Psoas muscle (tissue), 8 donors: ENCODE results near the gene SLTM. TPM values are rescaled to one million over a fixed set of nuclear protein-coding genes. Genes with fewer than 3 reads are reported as not detected.

ENCODE experiments used
- ATAC-seq, 4 donors: fragments of 200-7000 bp; cut with Tn5 transposase; one replicate each; pipeline ENCODE4 v1.9.1; 2020; ENCODE audit warnings: moderate library complexity in 3 of 4, mild to moderate bottlenecking in 2 of 4
- DNase-seq, 2 donors: peaks; one replicate each; pipeline ENCODE4 v3.0.0-alpha.2; 2020
- H3K27ac ChIP-seq: fragments of 200-600 bp; one replicate; pipeline ENCODE4 v1.8.0; 2022
- H3K27me3 ChIP-seq, 3 donors: fragments of 200-600 bp in 1 of 3; one replicate each; pipeline versions ENCODE4 v1.6.1 to v1.8.0; 2013 to 2022; ENCODE audit warnings: low read length in 2 of 3, mild to moderate bottlenecking in 2 of 3, moderate library complexity in 1 of 3; ENCODE audit not compliant: insufficient read depth in 3 of 3
- H3K36me3 ChIP-seq, 2 donors: fragments of 200-600 bp in 1 of 2; one replicate each; pipeline versions ENCODE4 v1.6.1 to v1.8.0; 2013 to 2022; ENCODE audit warnings: low read depth in 1 of 2, mild to moderate bottlenecking in 1 of 2, moderate library complexity in 1 of 2; ENCODE audit not compliant: insufficient read depth in 1 of 2
- H3K4me1 ChIP-seq: fragments of 200-600 bp; one replicate; pipeline ENCODE4 v1.8.0; 2022
- H3K4me3 ChIP-seq: fragments of 200-600 bp; one replicate; pipeline ENCODE4 v1.8.0; 2022; ENCODE audit warnings: mild to moderate bottlenecking
- H3K9me3 ChIP-seq: fragments of 200-600 bp; one replicate; pipeline ENCODE4 v1.8.0; 2022
- WGBS, 3 donors: extraction: QIAGEN DNeasy Blood & Tissue Kit; methylation state at CpG; one replicate each; pipeline versions ENCODE4 v1.1.6 to v1.1.7; 2013; 5-methylcytosine and 5-hydroxymethylcytosine counted together
- intact Hi-C, 2 donors: fragments of 100-400 bp; cut with DNase I; formaldehyde crosslinking; loops; one replicate each; pipeline versions ENCODE4 v1.11.0 to v1.14.2; 2022
- polyA plus RNA-seq, 3 donors: library from polyadenylated mRNA; stranded (reverse); fragments of 200-250 nt; gene quantifications; one replicate each; pipeline ENCODE4 v1.2.3, GENCODE V29; 2013
- total RNA-seq, 4 donors: library from RNA; stranded (reverse); fragmentation: NEBNext Ultra II Directional in 2 of 4; extraction: Animal tissue kit (Norgen Biotek cat#: 25700) in 2 of 4; gene quantifications; one replicate each; pipeline versions ENCODE4 v1.2.1 to v1.2.4, GENCODE V29; 2021 to 2023
- TF ChIP-seq, protein P1 (sequence below): fragments of 200-600 bp; IDR thresholded peaks from one replicate; pipeline ENCODE4 v1.8.0; 2022; ENCODE audit warnings: antibody characterized with exemption
- donor health status: healthy with polysubstance abuse.
- donor health status: DM: no; HTN: no; CAD: no; lungs with moderate emphysema.
- donor health status: Bipolar disorder and iron deficiency.
- donor health status: healthy.
- donor health status: DM: yes; HTN: yes; CAD: no.
- donor health status: DM: no; HTN: no; CAD: no.
- donor health status: DM: no; HTN: no; CAD: no.
- donor health status: DM: yes; HTN: yes; CAD: no.

SLTM gene
- total and polyA plus RNA-seq, 7 donors, result 32.6 to 67.4 (median 42.9) TPM

DNA sequence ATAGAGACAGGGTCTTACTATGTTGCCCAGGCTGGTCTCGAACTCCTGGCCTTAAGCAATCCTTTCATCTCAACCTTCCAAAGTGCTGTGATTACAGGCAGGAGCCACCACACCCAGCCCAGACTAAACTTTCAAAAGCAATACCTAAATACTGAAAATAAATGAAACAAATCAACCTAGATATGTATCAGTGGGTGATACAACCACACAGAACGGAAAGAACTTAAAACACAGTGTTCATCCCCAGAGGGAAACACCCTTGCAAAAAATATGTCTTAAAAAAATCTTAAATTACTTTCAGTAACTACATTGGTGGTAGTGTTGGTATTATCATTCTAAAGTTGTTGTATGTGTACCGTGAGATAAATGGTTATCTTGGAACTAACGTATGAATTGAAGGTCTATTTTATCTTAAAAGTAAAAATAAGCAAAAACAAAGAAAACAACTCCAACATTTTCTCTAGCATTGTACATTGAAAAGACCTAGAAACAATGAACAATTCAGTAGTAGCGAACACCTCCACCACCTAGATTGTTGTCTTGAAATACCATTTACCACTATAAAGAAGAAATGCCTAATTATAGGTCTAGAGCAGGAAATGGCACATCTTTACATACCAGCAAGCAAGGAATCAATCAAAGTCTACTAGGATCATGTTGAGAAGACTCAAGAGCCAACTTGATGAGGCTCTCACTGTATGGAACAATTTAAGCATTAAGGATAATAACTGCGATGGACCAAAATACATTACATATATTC is 24.7 kb downstream of the SLTM start:
- Histone ChIP-seq H3K36me3 (peaks cover 2 to 58% of the 10 kb centered on the region in 2 donors), H3K27ac (no peak overlapping the region), H3K9me3 (no peaks in the 10 kb centered on the region), H3K4me3 (no peak overlapping the region), H3K27me3 (no peaks in the 10 kb centered on the region), H3K4me1 (no peaks in the 10 kb centered on the region)
- ATAC-seq (no peak), DNase-seq (no peak)
- intact Hi-C loops, result no loop called here
- WGBS, 3 donors, result 94 to 97% (median 96%) methylated on average over 6 of the region's 6 CpGs
- TF ChIP-seq, protein P1, sequence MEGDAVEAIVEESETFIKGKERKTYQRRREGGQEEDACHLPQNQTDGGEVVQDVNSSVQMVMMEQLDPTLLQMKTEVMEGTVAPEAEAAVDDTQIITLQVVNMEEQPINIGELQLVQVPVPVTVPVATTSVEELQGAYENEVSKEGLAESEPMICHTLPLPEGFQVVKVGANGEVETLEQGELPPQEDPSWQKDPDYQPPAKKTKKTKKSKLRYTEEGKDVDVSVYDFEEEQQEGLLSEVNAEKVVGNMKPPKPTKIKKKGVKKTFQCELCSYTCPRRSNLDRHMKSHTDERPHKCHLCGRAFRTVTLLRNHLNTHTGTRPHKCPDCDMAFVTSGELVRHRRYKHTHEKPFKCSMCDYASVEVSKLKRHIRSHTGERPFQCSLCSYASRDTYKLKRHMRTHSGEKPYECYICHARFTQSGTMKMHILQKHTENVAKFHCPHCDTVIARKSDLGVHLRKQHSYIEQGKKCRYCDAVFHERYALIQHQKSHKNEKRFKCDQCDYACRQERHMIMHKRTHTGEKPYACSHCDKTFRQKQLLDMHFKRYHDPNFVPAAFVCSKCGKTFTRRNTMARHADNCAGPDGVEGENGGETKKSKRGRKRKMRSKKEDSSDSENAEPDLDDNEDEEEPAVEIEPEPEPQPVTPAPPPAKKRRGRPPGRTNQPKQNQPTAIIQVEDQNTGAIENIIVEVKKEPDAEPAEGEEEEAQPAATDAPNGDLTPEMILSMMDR, result no peak

DNA sequence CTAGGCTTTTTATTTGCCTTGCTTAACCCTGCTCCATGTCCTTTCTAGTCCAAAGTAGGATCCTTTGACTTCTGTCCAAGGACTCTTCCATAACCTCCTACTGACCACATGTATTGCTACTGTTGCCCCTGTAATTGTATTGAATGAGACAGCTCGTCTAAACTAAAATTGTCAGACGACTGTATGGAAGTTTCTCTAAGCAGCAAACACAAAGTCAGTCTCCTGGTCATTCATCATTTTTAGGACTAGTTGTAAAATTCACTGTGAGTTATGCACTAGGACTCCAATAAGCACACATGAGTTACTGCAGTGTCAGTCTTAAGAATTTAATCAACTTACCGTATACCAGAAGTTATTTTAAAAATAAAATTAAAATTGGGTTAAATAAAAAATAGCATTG is 32.8 kb downstream of the SLTM start:
- Histone ChIP-seq H3K4me1 (no peaks in the 10 kb centered on the region), H3K27ac (no peak overlapping the region), H3K9me3 (no peaks in the 10 kb centered on the region), H3K4me3 (no peak overlapping the region), H3K27me3 (no peaks in the 10 kb centered on the region), H3K36me3 (peaks cover 2 to 81% of the 10 kb centered on the region in 2 donors)
- TF ChIP-seq, protein P1, result no peak
- DNase-seq (no peak), ATAC-seq (no peak)
- intact Hi-C loops, result no loop called here
- 64 to 66% (median 66%) methylated on average over 3 of the region's 3 CpGs for WGBS, 3 donors

DNA sequence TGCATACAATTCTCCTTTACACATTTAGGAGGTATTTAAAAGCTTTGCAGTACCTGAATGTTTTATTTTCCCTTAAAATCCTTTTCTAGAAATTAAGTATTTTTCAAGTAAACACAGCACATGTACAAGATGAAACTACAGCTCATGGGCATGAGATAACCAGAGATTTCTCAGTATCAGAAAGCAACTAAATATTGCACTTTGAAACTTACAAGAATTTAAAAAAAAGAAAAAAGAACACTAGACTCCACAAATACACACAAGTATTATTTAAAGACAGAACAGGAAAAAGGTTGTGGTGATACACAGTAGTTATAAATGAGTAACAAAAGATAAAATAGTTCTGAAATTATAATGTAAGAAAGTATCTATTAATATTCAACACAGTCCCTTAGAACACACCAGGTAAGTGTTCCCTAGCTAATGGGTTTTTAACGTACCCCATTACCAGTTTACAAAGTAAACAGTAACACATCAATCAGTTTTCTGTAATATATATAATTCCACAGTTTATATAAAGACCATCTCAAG is 35.3 kb downstream of the SLTM start:
- DNase-seq, result no peak
- no peak overlapping the region for H3K27ac ChIP-seq
- 84 to 94% (median 92%) methylated on average over 1 of the region's 1 CpG for WGBS, 3 donors

DNA sequence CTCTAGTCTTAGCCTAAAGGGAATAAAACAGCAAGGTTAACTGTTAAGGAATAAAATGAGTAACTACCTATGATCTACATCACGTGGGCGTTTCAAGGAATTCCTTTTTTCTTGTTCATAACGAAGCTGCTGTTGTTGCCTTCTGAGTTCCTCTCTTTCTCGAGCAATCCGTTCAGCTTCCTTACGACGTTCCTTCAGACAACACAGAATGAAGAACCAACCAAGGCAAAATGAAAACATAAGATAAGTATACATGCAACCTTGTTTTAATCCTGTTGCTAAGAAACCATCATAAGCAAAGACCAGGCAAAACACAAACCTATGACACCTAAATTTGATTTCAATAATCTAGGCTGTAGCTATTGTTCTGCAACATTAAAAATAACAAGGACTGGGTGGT is 44.1 kb downstream of the SLTM start:
- no peak for DNase-seq
- intact Hi-C loops, result loop anchor here in 1 of 2 donors (10.0 kb wide), 1 partner anchor 205 kb away; no protein-coding TSS in a partner anchor
- Histone ChIP-seq H3K27ac (no peak overlapping the region), H3K4me1 (no peaks in the 10 kb centered on the region), H3K27me3 (no peaks in the 10 kb centered on the region), H3K36me3 (peaks cover 23 to 99% of the 10 kb centered on the region in 2 donors), H3K4me3 (no peak overlapping the region), H3K9me3 (no peaks in the 10 kb centered on the region)
- 92% methylated on average over 7 of the region's 7 CpGs for WGBS, 3 donors
- no peak for ATAC-seq
- TF ChIP-seq, protein P1, result no peak

More for the DNA sequence above, 35.3 kb downstream of the SLTM start:
- Histone ChIP-seq H3K27me3 (no peaks in the 10 kb centered on the region), H3K4me3 (no peak overlapping the region), H3K4me1 (no peaks in the 10 kb centered on the region), H3K9me3 (no peaks in the 10 kb centered on the region), H3K36me3 (peaks cover 4 to 86% of the 10 kb centered on the region in 2 donors)
- TF ChIP-seq, protein P1, result no peak
- intact Hi-C loops, result no loop called here
- ATAC-seq, result no peak
